ENCODE data around the gene GTSE1. TPM values are rescaled to one million over a fixed set of nuclear protein-coding genes. Genes with fewer than 3 reads are reported as not detected.

The GTSE1 gene
- total and polyA plus RNA-seq, 2 of the 13 experiments (the other 11 are each of a cell fraction or from before 2014, with no cell fraction given), result 10.7 to 13.5 TPM

- TF ChIP-seq THAP9 (CRISPR knock-in tag; IDR thresholded peaks at IDR 0.05; ENCODE audit: borderline replicate concordance), result no peak
These were observed 76.5 kb downstream of the GTSE1 start (continued) for GRCh38 chr22:46373159-46373558.

DNA sequence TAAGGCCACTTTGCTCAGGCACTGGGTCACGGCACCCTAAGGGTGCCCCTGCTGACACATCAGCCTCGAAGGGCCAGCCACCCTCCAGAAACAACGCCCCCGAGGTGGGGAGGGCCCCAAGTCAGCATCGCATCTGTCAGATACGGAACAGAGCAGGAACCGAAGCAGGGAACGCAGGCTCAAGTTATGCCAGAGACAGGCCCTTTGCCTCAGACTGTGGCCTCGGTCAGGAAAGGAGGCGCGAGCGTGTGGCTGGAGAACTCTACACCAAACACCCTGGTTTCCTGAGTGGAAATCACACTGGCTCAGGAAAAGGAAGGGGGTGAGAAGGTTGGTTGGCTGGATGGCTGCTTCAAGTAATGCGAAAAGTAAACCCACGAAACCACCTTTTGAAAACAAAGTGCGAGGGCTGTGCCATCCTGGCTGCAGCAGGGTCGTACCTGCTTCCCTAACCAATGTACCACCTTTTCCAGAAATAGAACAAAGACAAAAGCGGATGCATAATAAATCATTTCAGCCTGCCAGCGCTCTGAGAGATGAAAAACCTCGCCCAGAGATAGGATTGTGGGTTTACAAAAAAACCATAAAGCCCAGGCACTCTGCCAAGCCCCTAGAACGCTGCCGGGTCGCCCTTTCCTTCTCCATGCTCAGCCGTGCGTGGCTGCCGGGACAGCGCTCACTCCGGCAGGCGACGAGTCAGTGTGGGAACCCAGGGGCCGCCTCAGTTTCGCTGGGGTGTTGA lies 77.4 kb downstream of the GTSE1 start:
- no peak overlapping the region for H2AFZ ChIP-seq (ENCODE audit: low read length)
- intact Hi-C loops (cut with micrococcal nuclease; ENCODE audit: unreplicated experiment), result no loop called here
- no peak for DNase-seq (ENCODE audit: low spot score)
- no peak for ATAC-seq
- no peak overlapping the region for H3K9ac ChIP-seq (ENCODE audit: insufficient read depth, low read depth, low read length)
- ChIA-PET POLR2A (no interaction called here), CTCF (ENCODE audit: low intra/inter-chr PET ratio, low total read pairs) (no interaction called here)
- H4K20me1 ChIP-seq (ENCODE audit: insufficient read depth, low read length), result no peaks in the 10 kb centered on the region
- BruUV-seq (replicated peaks), result no TSS peak
- no peak overlapping the region for H3K4me2 ChIP-seq (ENCODE audit: low read depth, low read length)
- no peak overlapping the region for H3K4me3 ChIP-seq (replicated peaks in 1 of 3; ENCODE audit: insufficient read depth in 1 of 3, low read depth in 2 of 3, low read length in 3 of 3)
- no peak overlapping the region for H3K27ac ChIP-seq (ENCODE audit: extremely low read length, insufficient read depth, low read length)
- H3K9me3 ChIP-seq (ENCODE audit: low read length), result 0 out of 2 replicates have a peak, but pooled peaks cover 5% of the 10 kb centered on the region
- no peaks in the 10 kb centered on the region for H3K79me2 ChIP-seq (ENCODE audit: insufficient read depth, low read length)
- H3K36me3 ChIP-seq (replicated peaks in 1 of 2; ENCODE audit: control insufficient read depth in 1 of 2, insufficient read depth in 2 of 2, low read length in 2 of 2), result no peaks in the 10 kb centered on the region
- WGBS (ENCODE audit: low lambda C conversion rate), result 92% methylated on average over 24 of the region's 31 CpGs
- FAIRE-seq, result no peak
- peaks cover 55% of the 10 kb centered on the region for H3K4me1 ChIP-seq (ENCODE audit: insufficient read depth, low read length)
- in situ Hi-C loops (cut with HindIII; ENCODE audit: extremely low pct_ligation_motif_present, low pct_unique_long_range_greater_than_20kb), result no loop called here
- H3K27me3 ChIP-seq (ENCODE audit: control insufficient read depth in 1 of 2, insufficient read depth in 2 of 2, low read length in 2 of 2), result no peaks in the 10 kb centered on the region; a peak in 1 of 5 replicates
- no peak for TF ChIP-seq REXO4 (CRISPR knock-in tag; IDR thresholded peaks at IDR 0.05; ENCODE audit: borderline replicate concordance)
- no peak for TF ChIP-seq FOXJ3 (CRISPR knock-in tag; IDR thresholded peaks at IDR 0.05; ENCODE audit: borderline replicate concordance)
- no peak for TF ChIP-seq SMARCC2 (IDR thresholded peaks at IDR 0.05)
- no peak for TF ChIP-seq SAP130 (CRISPR knock-in tag; IDR thresholded peaks at IDR 0.05; ENCODE audit: low read depth)
- TF ChIP-seq ZFP90 (CRISPR knock-in tag; IDR thresholded peaks at IDR 0.05; ENCODE audit: borderline replicate concordance), result no peak
- TF ChIP-seq MTF2 (CRISPR knock-in tag; IDR thresholded peaks at IDR 0.05; ENCODE audit: borderline replicate concordance), result no peak
- no peak for TF ChIP-seq ZNF230 (CRISPR knock-in tag; IDR thresholded peaks at IDR 0.05)
- TF ChIP-seq ZBTB49 (CRISPR knock-in tag; IDR thresholded peaks at IDR 0.05; ENCODE audit: borderline replicate concordance), result no peak
- TF ChIP-seq ZNF737 (CRISPR knock-in tag; IDR thresholded peaks at IDR 0.05; ENCODE audit: borderline replicate concordance), result no peak
- no peak for TF ChIP-seq AKAP8 (CRISPR knock-in tag; IDR thresholded peaks at IDR 0.05)
- no peak for TF ChIP-seq PTBP1 (IDR thresholded peaks at IDR 0.05; ENCODE audit: low read depth, low read length, poor library complexity, severe bottlenecking)
- TF ChIP-seq NFE2L1 (CRISPR knock-in tag; IDR thresholded peaks at IDR 0.05; ENCODE audit: borderline replicate concordance), result no peak
- TF ChIP-seq BCL6 (CRISPR knock-in tag; IDR thresholded peaks at IDR 0.05), result no peak
- no peak for TF ChIP-seq RCOR2 (CRISPR knock-in tag; IDR thresholded peaks at IDR 0.05)
- no peak for TF ChIP-seq ZNF710 (CRISPR knock-in tag; IDR thresholded peaks at IDR 0.05; ENCODE audit: borderline replicate concordance)

All from HepG2 (cell line).